Smooth muscle cell (in vitro differentiated cells): ENCODE results near the gene ZRANB1. TPM values are rescaled to one million over a fixed set of nuclear protein-coding genes. Genes with fewer than 3 reads are reported as not detected.

Experiments used
- DNase-seq: peaks from one replicate; lab custom pipeline; 2025; ENCODE audit not compliant: unreplicated experiment; lab: John Stamatoyannopoulos, UW
- H2AFZ ChIP-seq: fragments of 200-600 bp; sonication (generic); 2 replicates; pipeline ENCODE4 v1.6.0; 2016; ENCODE audit warnings: antibody characterized with exemption, low read depth, mild to moderate bottlenecking
- H3F3A ChIP-seq: fragments of 200-600 bp; sonication (generic); 2 replicates; pipeline ENCODE4 v1.6.0; 2017; ENCODE audit warnings: antibody characterized with exemption, low read depth
- H3K27ac ChIP-seq: fragments of 200-600 bp; sonication (generic); 2 replicates; pipeline ENCODE4 v1.5.1; 2016; ENCODE audit warnings: low read depth, mild to moderate bottlenecking
- H3K27me3 ChIP-seq: fragments of 200-600 bp; sonication (generic); 2 replicates; pipeline ENCODE4 v1.6.1; 2016; ENCODE audit warnings: low read depth, mild to moderate bottlenecking
- H3K36me3 ChIP-seq: fragments of 200-600 bp; sonication (generic); 2 replicates; pipeline ENCODE4 v1.5.1; 2016; ENCODE audit warnings: low read depth
- H3K4me1 ChIP-seq: fragments of 200-600 bp; sonication (generic); 2 replicates; pipeline ENCODE4 v1.5.1; 2016; ENCODE audit warnings: low read depth
- H3K4me2 ChIP-seq: fragments of 200-600 bp; sonication (generic); 2 replicates; pipeline ENCODE4 v1.6.0; 2016; ENCODE audit warnings: mild to moderate bottlenecking
- H3K4me3 ChIP-seq: fragments of 200-600 bp; sonication (generic); 2 replicates; pipeline ENCODE4 v1.5.1; 2016; ENCODE audit warnings: mild to moderate bottlenecking
- H3K79me2 ChIP-seq: fragments of 200-600 bp; sonication (generic); 2 replicates; pipeline ENCODE4 v1.6.0; 2016; ENCODE audit warnings: low read depth, mild to moderate bottlenecking
- H3K9ac ChIP-seq: fragments of 200-600 bp; sonication (generic); 2 replicates; pipeline ENCODE4 v1.6.0; 2016; ENCODE audit warnings: low read depth
- H3K9me3 ChIP-seq: fragments of 200-600 bp; sonication (generic); replicated peaks from 2 replicates; pipeline ENCODE4 v1.5.1; 2016; ENCODE audit warnings: low read depth
- H4K20me1 ChIP-seq: fragments of 200-600 bp; sonication (generic); 2 replicates; pipeline ENCODE4 v1.6.0; 2016; ENCODE audit warnings: low read depth
- CTCF ChIP-seq: fragments of 200-600 bp; sonication (generic); IDR thresholded peaks from 2 replicates; pipeline ENCODE4 v1.5.1; 2017; ENCODE audit warnings: borderline replicate concordance, mild to moderate bottlenecking, antibody characterized with exemption; ENCODE audit not compliant: insufficient read depth, poor library complexity, severe bottlenecking
- WGBS: methylation state at CpG from one replicate; pipeline ENCODE4 v1.1.7; 2016; ENCODE audit warnings: low lambda C conversion rate; 5-methylcytosine and 5-hydroxymethylcytosine counted together
- polyA plus RNA-seq: library from polyadenylated mRNA; unstranded; fragments of >200 nt; fragmentation: Nextera tagmentation; extraction: Ambion mirVana; gene quantifications from 2 replicates; pipeline ENCODE4 v1.2.1, GENCODE V29; 2016
- total RNA-seq: library from RNA; depleted of rRNA; stranded (reverse); fragments of >200 nt; gene quantifications from 2 replicates; pipeline ENCODE4 v1.2.3, GENCODE V29; 2014

ZRANB1 gene
- total and polyA plus RNA-seq, 2 experiments from 2014 or later = 7.5 to 24.1 TPM

- Histone ChIP-seq H3K9ac (no peak overlapping the region), H3K4me1 (no peaks in the 10 kb centered on the region), H3K27me3 (peaks cover 3% of the 10 kb centered on the region), H4K20me1 (no peaks in the 10 kb centered on the region), H2AFZ (no peak overlapping the region), H3K4me3 (no peak overlapping the region), H3K9me3 (no peaks in the 10 kb centered on the region), H3K4me2 (no peak overlapping the region), H3K27ac (no peak overlapping the region), H3K79me2 (no peaks in the 10 kb centered on the region), H3F3A (no peaks in the 10 kb centered on the region), H3K36me3 (no peaks in the 10 kb centered on the region)
- no peak for TF ChIP-seq CTCF
- DNase-seq = no peak
- 84% methylated on average over 9 of the region's 9 CpGs for WGBS
Observed at GRCh38 chr10:124898471-124898870, 43.5 kb upstream of the ZRANB1 start.

- no peaks in the 10 kb centered on the region for H3K36me3 ChIP-seq
- no peaks in the 10 kb centered on the region for H3K79me2 ChIP-seq
- no peak overlapping the region for H2AFZ ChIP-seq
- H3K4me1 ChIP-seq = no peaks in the 10 kb centered on the region
- H3K27me3 ChIP-seq = peaks cover 3% of the 10 kb centered on the region
- no peaks in the 10 kb centered on the region for H4K20me1 ChIP-seq
- no peaks in the 10 kb centered on the region for H3K9me3 ChIP-seq
- H3K9ac ChIP-seq = no peak overlapping the region
- 97% methylated on average over 11 of the region's 11 CpGs for WGBS
- no peak for DNase-seq
- TF ChIP-seq CTCF = no peak
- no peak overlapping the region for H3K4me2 ChIP-seq
- H3K4me3 ChIP-seq = no peak overlapping the region
- H3K27ac ChIP-seq = no peak overlapping the region
- no peaks in the 10 kb centered on the region for H3F3A ChIP-seq
Observed at GRCh38 chr10:124899151-124899550, 42.8 kb upstream of the ZRANB1 start.

GRCh38 chr10:124902462-124902861 lies 39.5 kb upstream of the ZRANB1 start:
- Histone ChIP-seq H3K36me3 (no peaks in the 10 kb centered on the region), H3K4me3 (no peak overlapping the region), H3K9me3 (no peaks in the 10 kb centered on the region), H3K4me2 (no peak overlapping the region), H3K4me1 (no peaks in the 10 kb centered on the region), H3K79me2 (no peaks in the 10 kb centered on the region), H2AFZ (no peak overlapping the region), H3K27ac (no peak overlapping the region), H4K20me1 (no peaks in the 10 kb centered on the region), H3K9ac (no peak overlapping the region), H3F3A (no peaks in the 10 kb centered on the region), H3K27me3 (peaks cover 3% of the 10 kb centered on the region)
- 86% methylated on average over 1 of the region's 1 CpG for WGBS
- no peak for TF ChIP-seq CTCF
- DNase-seq = no peak

- Histone ChIP-seq H3F3A (no peaks in the 10 kb centered on the region), H3K27ac (no peak overlapping the region), H3K27me3 (peaks cover 3% of the 10 kb centered on the region), H3K4me1 (no peaks in the 10 kb centered on the region), H2AFZ (no peak overlapping the region), H3K4me2 (no peak overlapping the region), H3K9ac (no peak overlapping the region), H3K4me3 (no peak overlapping the region), H3K79me2 (no peaks in the 10 kb centered on the region), H3K9me3 (no peaks in the 10 kb centered on the region), H4K20me1 (no peaks in the 10 kb centered on the region), H3K36me3 (no peaks in the 10 kb centered on the region)
- DNase-seq = no peak
- no peak for TF ChIP-seq CTCF
- WGBS = 31% methylated on average over 2 of the region's 2 CpGs
Observed at GRCh38 chr10:124903111-124903510, 38.8 kb upstream of the ZRANB1 start.
